ENCODE results near the gene EPS15.

DNA sequence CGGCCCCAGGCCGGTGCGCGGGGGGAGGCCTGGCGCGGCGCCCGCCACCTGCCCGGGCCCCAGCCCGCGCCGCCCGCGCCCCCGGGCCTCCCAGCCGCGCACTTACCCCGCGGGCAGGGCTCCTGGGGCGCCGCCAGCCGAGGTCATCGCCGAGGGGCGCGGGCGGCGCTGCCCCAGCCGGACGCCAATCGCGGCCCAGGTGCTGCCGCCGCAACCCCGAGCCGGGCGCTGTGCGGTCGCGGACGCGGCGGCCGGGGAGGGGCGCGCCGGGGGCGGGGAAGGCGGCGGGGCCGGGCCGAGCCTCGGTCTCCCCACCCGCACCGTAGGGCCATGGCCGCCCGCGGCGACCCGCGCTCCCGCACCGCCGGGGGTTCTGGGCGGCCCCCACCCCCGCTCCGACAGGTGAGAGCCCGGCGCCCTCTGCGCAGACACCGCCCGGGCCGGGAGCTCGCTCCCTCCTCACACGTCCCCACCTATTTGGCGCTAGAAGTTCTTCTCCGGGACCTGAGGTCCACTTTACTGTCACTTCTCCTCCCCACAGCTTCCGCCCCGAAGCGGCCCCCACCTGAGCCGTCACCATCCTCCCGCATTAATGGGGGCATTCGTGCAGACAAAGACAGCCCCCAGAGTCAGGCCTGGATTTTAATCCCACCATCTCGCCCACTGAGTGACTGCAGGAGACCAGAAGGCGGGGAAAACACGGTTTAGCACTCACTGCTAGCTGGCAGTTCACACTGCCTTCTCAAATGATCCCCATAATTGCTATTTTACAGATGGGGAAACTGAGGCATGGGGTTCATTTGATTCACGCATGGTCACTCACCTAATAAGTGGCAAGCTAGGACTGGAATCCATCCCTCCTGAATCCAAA lies 188.5 kb downstream of the EPS15 start, which contains the start of gene TTC39A:
- TF ChIP-seq TAF1 (IDR thresholded peaks at IDR 0.05; ENCODE audit: low read depth, low read length) (no peak), KDM1A (IDR thresholded peaks at IDR 0.05; ENCODE audit: borderline replicate concordance, low read length) (no peak), EZH2 (IDR thresholded peaks at IDR 0.05; ENCODE audit: low read depth, low read length, severe bottlenecking) (no peak), CHD2 (IDR thresholded peaks at IDR 0.05; ENCODE audit: low read length) (no peak), YY1 (IDR thresholded peaks at IDR 0.05; ENCODE audit: low read depth, low read length) (no peak), POLR2AphosphoS5 (IDR thresholded peaks at IDR 0.05; ENCODE audit: low read depth, low read length) (no peak), EP300 (IDR thresholded peaks at IDR 0.05; ENCODE audit: borderline replicate concordance in 1 of 2, low read depth in 2 of 2, low read length in 2 of 2) (no peak), SP1 (IDR thresholded peaks at IDR 0.05; ENCODE audit: low read depth, low read length) (no peak)
- TF ChIP-seq, protein P1, sequence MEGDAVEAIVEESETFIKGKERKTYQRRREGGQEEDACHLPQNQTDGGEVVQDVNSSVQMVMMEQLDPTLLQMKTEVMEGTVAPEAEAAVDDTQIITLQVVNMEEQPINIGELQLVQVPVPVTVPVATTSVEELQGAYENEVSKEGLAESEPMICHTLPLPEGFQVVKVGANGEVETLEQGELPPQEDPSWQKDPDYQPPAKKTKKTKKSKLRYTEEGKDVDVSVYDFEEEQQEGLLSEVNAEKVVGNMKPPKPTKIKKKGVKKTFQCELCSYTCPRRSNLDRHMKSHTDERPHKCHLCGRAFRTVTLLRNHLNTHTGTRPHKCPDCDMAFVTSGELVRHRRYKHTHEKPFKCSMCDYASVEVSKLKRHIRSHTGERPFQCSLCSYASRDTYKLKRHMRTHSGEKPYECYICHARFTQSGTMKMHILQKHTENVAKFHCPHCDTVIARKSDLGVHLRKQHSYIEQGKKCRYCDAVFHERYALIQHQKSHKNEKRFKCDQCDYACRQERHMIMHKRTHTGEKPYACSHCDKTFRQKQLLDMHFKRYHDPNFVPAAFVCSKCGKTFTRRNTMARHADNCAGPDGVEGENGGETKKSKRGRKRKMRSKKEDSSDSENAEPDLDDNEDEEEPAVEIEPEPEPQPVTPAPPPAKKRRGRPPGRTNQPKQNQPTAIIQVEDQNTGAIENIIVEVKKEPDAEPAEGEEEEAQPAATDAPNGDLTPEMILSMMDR (IDR thresholded peaks at IDR 0.05; ENCODE audit: control extremely low read depth in 1 of 3, insufficient read depth in 1 of 3, low read depth in 1 of 3, low read length in 3 of 3), result no peak

Data from H1 (cell line).